Trophoblast cell (in vitro differentiated cells and primary cell): ENCODE data around the gene CNKSR3.

ENCODE experiments used
- DNase-seq, 2 donors: peaks; one replicate each; pipeline ENCODE4 v3.0.0-alpha.2; 2016
- H2AFZ ChIP-seq: 2 replicates; pipeline ENCODE4 v1.6.1; 2013; ENCODE audit warnings: low read length, moderate library complexity, mild to moderate bottlenecking; ENCODE audit not compliant: insufficient read depth, poor library complexity
- H2AK5ac ChIP-seq: 2 replicates; pipeline ENCODE4 v1.6.1; 2013; ENCODE audit warnings: mild to moderate bottlenecking, low read length
- H2BK120ac ChIP-seq: 2 replicates; pipeline ENCODE4 v1.6.1; 2013; ENCODE audit warnings: low read length, mild to moderate bottlenecking, moderate library complexity; ENCODE audit not compliant: insufficient read depth, poor library complexity
- H2BK12ac ChIP-seq: 2 replicates; pipeline ENCODE4 v1.6.1; 2013; ENCODE audit warnings: mild to moderate bottlenecking, low read length, moderate library complexity
- H2BK5ac ChIP-seq: 2 replicates; pipeline ENCODE4 v1.6.1; 2013; ENCODE audit warnings: low read length, low read depth, moderate library complexity, mild to moderate bottlenecking; ENCODE audit not compliant: poor library complexity
- H3K14ac ChIP-seq: 2 replicates; pipeline ENCODE4 v1.6.1; 2013; ENCODE audit warnings: mild to moderate bottlenecking, low read length
- H3K18ac ChIP-seq: 2 replicates; pipeline ENCODE4 v1.6.1; 2013; ENCODE audit warnings: mild to moderate bottlenecking, low read length
- H3K23ac ChIP-seq: 2 replicates; pipeline ENCODE4 v1.6.1; 2013; ENCODE audit warnings: low read length
- H3K27ac ChIP-seq: 2 replicates; pipeline ENCODE4 v1.5.1; 2013; ENCODE audit warnings: low read depth, mild to moderate bottlenecking, inconsistent platforms, low read length, moderate library complexity
- H3K27me3 ChIP-seq: 2 replicates; pipeline ENCODE4 v1.6.1; 2013; ENCODE audit warnings: inconsistent platforms, mild to moderate bottlenecking, low read length, moderate library complexity; ENCODE audit not compliant: insufficient read depth
- H3K36me3 ChIP-seq, 2 experiments: 1 replicate in 1 of 2; 2 replicates in 1 of 2; pipeline ENCODE4 v1.6.1; 2013; ENCODE audit warnings: low read length in 2 of 2, mild to moderate bottlenecking in 2 of 2, moderate library complexity in 1 of 2; ENCODE audit not compliant: insufficient read depth in 2 of 2, control insufficient read depth in 1 of 2
- H3K4ac ChIP-seq: 2 replicates; pipeline ENCODE4 v1.6.1; 2013; ENCODE audit warnings: low read depth, mild to moderate bottlenecking, low read length, moderate library complexity
- H3K4me1 ChIP-seq, 2 experiments: 1 replicate in 1 of 2; 2 replicates in 1 of 2; pipeline ENCODE4 v1.6.1; 2013; ENCODE audit warnings: low read length in 2 of 2, mild to moderate bottlenecking in 2 of 2, moderate library complexity in 1 of 2; ENCODE audit not compliant: insufficient read depth in 2 of 2, control insufficient read depth in 1 of 2
- H3K4me2 ChIP-seq: 2 replicates; pipeline ENCODE4 v1.6.1; 2013; ENCODE audit warnings: inconsistent platforms, mild to moderate bottlenecking, low read length, moderate library complexity
- H3K4me3 ChIP-seq: 2 replicates; pipeline ENCODE4 v1.5.1; 2013; ENCODE audit warnings: mild to moderate bottlenecking, low read depth, low read length, inconsistent platforms
- H3K79me1 ChIP-seq: one replicate; pipeline ENCODE4 v1.6.1; 2013; ENCODE audit warnings: low read length
- H3K79me2 ChIP-seq: 2 replicates; pipeline ENCODE4 v1.6.1; 2013; ENCODE audit warnings: low read length, mild to moderate bottlenecking; ENCODE audit not compliant: control insufficient read depth, insufficient read depth, poor library complexity
- H3K9ac ChIP-seq: 2 replicates; pipeline ENCODE4 v1.6.1; 2013; ENCODE audit warnings: mild to moderate bottlenecking, low read length
- H3K9me3 ChIP-seq: 2 replicates; pipeline ENCODE4 v1.6.1; 2013; ENCODE audit warnings: low read depth, mild to moderate bottlenecking, control low read depth, inconsistent platforms, low read length; ENCODE audit not compliant: insufficient read depth
- H4K12ac ChIP-seq: 2 replicates; pipeline ENCODE4 v1.6.1; 2013; ENCODE audit warnings: low read depth, mild to moderate bottlenecking, low read length, moderate library complexity
- H4K8ac ChIP-seq: 2 replicates; pipeline ENCODE4 v1.6.1; 2013; ENCODE audit warnings: low read depth, mild to moderate bottlenecking, low read length, moderate library complexity
- H4K91ac ChIP-seq: one replicate; pipeline ENCODE4 v1.6.1; 2013; ENCODE audit warnings: low read depth, mild to moderate bottlenecking, low read length, moderate library complexity
- WGBS: extraction: QIAGEN DNeasy Blood & Tissue Kit; methylation state at CpG from one replicate; pipeline ENCODE4 v1.1.7; 2013; ENCODE audit warnings: missing lambda C conversion rate; ENCODE audit not compliant: insufficient read length, insufficient coverage; ENCODE audit errors: extremely low coverage; 5-methylcytosine and 5-hydroxymethylcytosine counted together

CNKSR3 gene

DNA sequence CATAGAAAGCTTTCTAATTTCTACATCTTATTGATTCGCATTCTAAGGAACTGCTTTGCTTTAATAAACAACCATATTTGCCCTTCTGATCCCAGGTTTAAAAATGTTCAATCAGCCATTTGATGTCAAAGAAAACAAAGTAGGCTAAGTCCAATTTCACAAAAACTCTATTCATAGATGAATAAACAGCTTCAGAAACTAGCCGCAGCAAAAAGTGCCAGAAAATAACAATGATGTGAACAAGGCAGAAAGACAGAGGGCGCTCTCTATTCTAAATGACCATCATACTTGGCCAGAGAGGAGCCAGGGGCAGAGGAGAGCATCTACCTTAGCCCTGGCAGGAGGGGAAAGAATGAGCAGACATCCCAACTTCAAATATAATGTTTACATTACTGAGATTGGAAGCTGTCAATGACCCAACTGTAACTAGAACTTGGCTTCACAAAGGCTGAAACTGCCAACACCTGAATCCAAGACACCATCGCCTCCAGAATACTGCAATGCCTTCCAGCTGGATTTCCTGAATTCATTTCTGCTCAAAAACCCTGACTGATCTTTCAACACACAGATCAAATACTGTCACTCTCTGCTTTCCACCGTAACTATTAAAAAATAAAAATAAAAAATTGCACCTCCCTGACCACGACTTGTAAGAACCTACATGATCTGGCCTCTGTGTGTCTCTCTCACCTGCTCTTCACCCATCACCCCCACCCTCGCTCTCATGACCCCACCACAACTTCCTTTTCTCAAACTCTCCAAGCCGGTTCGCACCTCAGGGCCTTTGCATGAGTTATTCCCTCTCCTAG lies 9.5 kb downstream of the CNKSR3 start:
- no peak overlapping the region for H3K27ac ChIP-seq
- no peak overlapping the region for H2AFZ ChIP-seq
- no peak overlapping the region for H3K4me2 ChIP-seq
- H4K8ac ChIP-seq: no peak overlapping the region
- H3K23ac ChIP-seq: no peak overlapping the region
- no peaks in the 10 kb centered on the region for H3K9me3 ChIP-seq
- H2BK5ac ChIP-seq: no peak overlapping the region
- H4K91ac ChIP-seq: no peak overlapping the region
- no peak overlapping the region for H3K9ac ChIP-seq
- H2BK12ac ChIP-seq: no peak overlapping the region
- H3K79me1 ChIP-seq: no peaks in the 10 kb centered on the region
- no peak overlapping the region for H3K4ac ChIP-seq
- no peaks in the 10 kb centered on the region for H3K4me1 ChIP-seq
- no peak overlapping the region for H3K4me3 ChIP-seq
- H3K14ac ChIP-seq: no peak overlapping the region
- no peak overlapping the region for H2AK5ac ChIP-seq
- WGBS: no CpG with 5 or more reads among the region's 9 CpGs
- no peaks in the 10 kb centered on the region for H3K36me3 ChIP-seq
- no peak for DNase-seq
- H4K12ac ChIP-seq: no peak overlapping the region
- H3K27me3 ChIP-seq: no peaks in the 10 kb centered on the region
- H3K18ac ChIP-seq: no peak overlapping the region
- H3K79me2 ChIP-seq: no peaks in the 10 kb centered on the region
- H2BK120ac ChIP-seq: no peak overlapping the region

DNA sequence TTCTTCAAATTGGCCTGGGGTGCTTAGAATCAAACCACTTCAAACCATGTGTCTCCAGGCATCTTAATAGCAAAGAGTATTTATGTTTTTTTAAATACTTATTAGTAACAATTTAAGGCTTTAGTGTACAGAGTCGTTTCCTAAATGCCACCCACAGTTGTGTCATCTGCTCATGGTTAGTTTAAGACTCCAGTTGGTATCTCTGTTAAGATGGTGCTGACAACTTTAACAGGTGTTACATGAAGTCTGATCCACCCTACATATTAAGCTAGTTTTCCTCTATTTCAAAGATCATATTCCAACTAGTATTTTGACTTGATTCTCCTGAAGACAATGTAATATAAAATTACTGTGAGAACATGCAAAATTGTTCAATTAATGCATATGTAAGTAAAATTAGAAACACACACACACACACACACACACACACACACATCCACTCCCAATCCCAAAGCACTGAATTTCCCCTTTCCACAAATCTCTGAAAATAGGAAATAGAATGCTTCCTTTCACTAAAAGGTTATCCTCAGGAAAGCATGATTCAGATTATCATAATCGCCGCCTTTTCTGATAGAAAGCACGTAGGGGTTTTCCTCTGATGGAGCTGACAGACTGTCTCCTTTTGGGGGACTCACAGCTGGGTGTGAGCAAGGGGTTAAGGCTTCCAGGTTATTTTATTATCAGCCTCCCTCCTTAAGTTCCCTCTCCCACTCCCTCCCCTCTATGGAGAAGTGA lies 10.5 kb downstream of the CNKSR3 start:
- Histone ChIP-seq H3K18ac (no peak overlapping the region), H3K36me3 (no peaks in the 10 kb centered on the region), H4K12ac (no peak overlapping the region), H3K9me3 (no peaks in the 10 kb centered on the region), H3K79me2 (no peaks in the 10 kb centered on the region), H3K4ac (no peak overlapping the region), H3K79me1 (no peaks in the 10 kb centered on the region), H2BK12ac (no peak overlapping the region), H3K23ac (no peak overlapping the region), H3K27me3 (no peaks in the 10 kb centered on the region), H2AK5ac (no peak overlapping the region), H3K4me1 (no peaks in the 10 kb centered on the region), H4K91ac (no peak overlapping the region), H2AFZ (no peak overlapping the region), H3K4me2 (no peak overlapping the region), H2BK5ac (no peak overlapping the region), H3K27ac (no peak overlapping the region), H4K8ac (no peak overlapping the region), H3K14ac (no peak overlapping the region), H3K4me3 (no peak overlapping the region), H3K9ac (no peak overlapping the region), H2BK120ac (no peak overlapping the region)
- DNase-seq: no peak
- WGBS: no CpG with 5 or more reads among the region's 4 CpGs

GRCh38 chr6:154498340-154498934 lies 12.0 kb downstream of the CNKSR3 start:
- no peak overlapping the region for H2BK120ac ChIP-seq
- no peaks in the 10 kb centered on the region for H3K79me2 ChIP-seq
- H3K14ac ChIP-seq: no peak overlapping the region
- H3K36me3 ChIP-seq: no peaks in the 10 kb centered on the region
- no peaks in the 10 kb centered on the region for H3K27me3 ChIP-seq
- no peaks in the 10 kb centered on the region for H3K9me3 ChIP-seq
- H3K4me3 ChIP-seq: no peak overlapping the region
- no peak overlapping the region for H2AFZ ChIP-seq
- no peak overlapping the region for H4K8ac ChIP-seq
- WGBS: no CpG with 5 or more reads among the region's 6 CpGs
- H3K4me2 ChIP-seq: no peak overlapping the region
- no peak overlapping the region for H2BK12ac ChIP-seq
- no peak overlapping the region for H3K23ac ChIP-seq
- H3K79me1 ChIP-seq: no peaks in the 10 kb centered on the region
- no peak overlapping the region for H2BK5ac ChIP-seq
- DNase-seq: no peak
- H3K9ac ChIP-seq: no peak overlapping the region
- no peak overlapping the region for H4K12ac ChIP-seq
- no peak overlapping the region for H3K18ac ChIP-seq
- no peak overlapping the region for H2AK5ac ChIP-seq
- H3K27ac ChIP-seq: no peak overlapping the region
- H3K4me1 ChIP-seq: no peaks in the 10 kb centered on the region
- H3K4ac ChIP-seq: no peak overlapping the region
- no peak overlapping the region for H4K91ac ChIP-seq

DNA sequence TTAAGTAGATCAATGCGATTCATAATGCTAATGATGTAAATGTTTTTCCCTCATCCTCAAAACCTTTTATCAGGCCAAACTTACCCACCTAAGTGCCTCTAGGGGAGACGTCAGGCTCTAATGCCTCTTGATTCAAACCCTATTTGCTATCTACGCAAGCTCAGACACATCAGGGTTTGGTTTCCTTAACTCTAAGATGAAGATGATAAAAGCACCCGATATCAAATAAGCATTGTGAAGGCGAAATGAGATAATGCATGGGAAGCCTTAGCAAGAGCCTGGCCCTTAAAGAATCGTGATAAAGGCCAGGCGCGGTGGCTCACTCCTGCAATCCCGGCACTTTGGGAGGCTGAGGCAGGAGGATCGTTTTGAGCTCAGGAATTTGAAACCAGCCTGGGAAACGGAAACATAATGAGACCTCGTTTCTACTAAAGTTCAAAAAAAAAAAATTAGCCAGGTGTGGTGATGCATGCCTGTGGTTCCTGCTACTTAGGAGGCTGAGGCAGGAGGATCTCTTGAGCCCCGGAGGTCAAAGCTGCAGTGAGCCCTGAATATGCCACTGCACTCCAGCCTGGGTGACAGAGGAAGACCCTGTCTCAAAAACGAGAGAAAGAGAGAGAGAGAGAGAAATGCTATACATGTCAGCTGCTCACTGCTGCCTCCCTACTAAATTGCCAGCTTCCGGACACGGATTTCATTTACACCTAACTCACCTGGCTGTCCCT lies 13.5 kb downstream of the CNKSR3 start:
- no peaks in the 10 kb centered on the region for H3K79me1 ChIP-seq
- no peak for DNase-seq

More for the DNA sequence above, 13.5 kb downstream of the CNKSR3 start:
- Histone ChIP-seq H2AFZ (no peak overlapping the region), H3K14ac (no peak overlapping the region), H2BK5ac (no peak overlapping the region), H3K18ac (no peak overlapping the region), H4K8ac (no peak overlapping the region), H3K4me2 (no peak overlapping the region), H3K23ac (no peak overlapping the region), H2BK120ac (no peak overlapping the region), H3K4ac (no peak overlapping the region), H4K91ac (no peak overlapping the region), H3K4me1 (no peaks in the 10 kb centered on the region), H2AK5ac (no peak overlapping the region), H3K36me3 (no peaks in the 10 kb centered on the region), H3K9ac (no peak overlapping the region), H3K79me2 (no peaks in the 10 kb centered on the region), H3K4me3 (no peak overlapping the region), H3K9me3 (no peaks in the 10 kb centered on the region), H2BK12ac (no peak overlapping the region), H3K27ac (no peak overlapping the region), H4K12ac (no peak overlapping the region), H3K27me3 (no peaks in the 10 kb centered on the region)
- WGBS: no CpG with 5 or more reads among the region's 16 CpGs
